H1 (cell line): ENCODE results near the gene PPP1R14C. TPM values are rescaled to one million over a fixed set of nuclear protein-coding genes. Genes with fewer than 3 reads are reported as not detected.

Source experiments
- SRF ChIP-seq: IDR thresholded peaks from 2 replicates; pipeline ENCODE4 v1.6.1; 2011; ENCODE audit warnings: mild to moderate bottlenecking, low read depth, low read length, moderate library complexity
- TAF1 ChIP-seq: IDR thresholded peaks from 2 replicates; pipeline ENCODE4 v1.6.1; 2011; ENCODE audit warnings: mild to moderate bottlenecking, low read depth, low read length
- polyA plus RNA-seq, 7 experiments: library from polyadenylated mRNA; depleted of rRNA in 3 of 7; stranded (reverse) in 5 of 7; unstranded in 2 of 7; fragments of >200 nt in 5 of 7; fragments of 200-250 nt in 2 of 7; gene quantifications; 1 replicate in 5 of 7; 2 replicates in 1 of 7; 4 replicates in 1 of 7; pipeline versions ENCODE4 v1.2.1 to v1.2.3, GENCODE V29; 2011 to 2013; ENCODE audit warnings: missing spikeins in 2 of 7, mixed read lengths in 2 of 7
- total RNA-seq: library from RNA; stranded (reverse); fragmentation: NEBNext Ultra II Directional; extraction: Animal tissue kit (Norgen Biotek cat#: 25700); gene quantifications from 2 replicates; pipeline ENCODE4 v1.2.1, GENCODE V29; 2021

The PPP1R14C gene
- total and polyA plus RNA-seq, 2 of the 8 experiments (the other 6 are each of a cell fraction or from before 2014, with no cell fraction given): 0.30 to 0.61 TPM

GRCh38 chr6:150180517-150180916 lies 37.7 kb downstream of the PPP1R14C start (continued):
- TF ChIP-seq SRF: no peak
- TF ChIP-seq TAF1: no peak
